ENCODE data around the gene LRP1. TPM values are rescaled to one million over a fixed set of nuclear protein-coding genes. Genes with fewer than 3 reads are reported as not detected.

The LRP1 gene
- total and polyA plus RNA-seq, 5 experiments from 2014 or later, result 0.51 to 6.0 (median 2.7) TPM; not detected in 1

DNA sequence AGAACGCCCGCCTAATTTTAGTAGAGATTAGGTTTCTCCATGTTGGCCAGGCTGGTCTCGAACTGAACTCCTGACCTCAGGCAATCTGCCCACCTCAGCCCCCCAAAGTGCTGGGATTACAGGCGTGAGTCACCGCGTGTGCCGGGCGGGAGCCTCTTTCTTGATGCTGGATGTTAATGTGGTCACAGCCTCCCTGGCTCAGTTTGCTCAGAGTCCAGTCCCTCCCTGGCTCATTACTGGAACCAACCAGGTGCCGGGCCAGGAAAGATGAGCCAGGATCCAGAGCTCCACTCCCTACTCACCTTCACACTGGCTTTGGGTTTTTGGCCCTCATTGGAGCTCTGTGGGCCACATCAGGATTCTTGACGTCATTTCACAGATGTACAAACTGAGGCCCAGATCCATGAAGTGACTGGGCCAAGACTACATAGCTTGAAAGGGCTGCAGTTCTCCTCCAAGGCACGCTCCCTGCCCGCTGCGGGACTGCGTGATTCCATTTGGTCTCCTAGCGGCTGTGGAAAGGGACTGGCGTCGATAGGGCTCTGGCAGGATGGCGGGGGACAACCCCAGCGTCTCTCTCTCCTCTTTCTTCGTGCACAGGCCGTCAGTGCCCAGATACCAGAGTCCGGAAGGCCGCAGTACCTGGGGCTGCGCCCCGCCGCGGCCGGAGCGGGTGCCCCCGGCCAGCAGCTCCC lies 96.1 kb downstream of the LRP1 start:
- peaks cover 37 to 82% (median 65%) of the 10 kb centered on the region in 4 donors for H3K4me1 Mint-ChIP-seq
- H3K4me3 Mint-ChIP-seq, result peak overlapping the region in 3 of 10 donors; percentile 22 to 53 (median 30)
- no peak overlapping the region for H3K27ac Mint-ChIP-seq
- H3K27me3 Mint-ChIP-seq, result peaks cover 42 to 84% (median 62%) of the 10 kb centered on the region in 5 donors
- peaks cover 0 to 2% (median 0%) of the 10 kb centered on the region in 9 donors for H3K9me3 Mint-ChIP-seq
- peaks cover 0 to 6% (median 2%) of the 10 kb centered on the region in 3 donors for H3K36me3 Mint-ChIP-seq
- DNase-seq, result no peak
- POLR2A ChIA-PET, result interaction anchor here (1.1 to 5.7 kb wide), 2 partner anchors 13 to 17 kb away, joined by 3 to 40 read pairs; a partner anchor contains a TSS
- no peak for ATAC-seq

DNA sequence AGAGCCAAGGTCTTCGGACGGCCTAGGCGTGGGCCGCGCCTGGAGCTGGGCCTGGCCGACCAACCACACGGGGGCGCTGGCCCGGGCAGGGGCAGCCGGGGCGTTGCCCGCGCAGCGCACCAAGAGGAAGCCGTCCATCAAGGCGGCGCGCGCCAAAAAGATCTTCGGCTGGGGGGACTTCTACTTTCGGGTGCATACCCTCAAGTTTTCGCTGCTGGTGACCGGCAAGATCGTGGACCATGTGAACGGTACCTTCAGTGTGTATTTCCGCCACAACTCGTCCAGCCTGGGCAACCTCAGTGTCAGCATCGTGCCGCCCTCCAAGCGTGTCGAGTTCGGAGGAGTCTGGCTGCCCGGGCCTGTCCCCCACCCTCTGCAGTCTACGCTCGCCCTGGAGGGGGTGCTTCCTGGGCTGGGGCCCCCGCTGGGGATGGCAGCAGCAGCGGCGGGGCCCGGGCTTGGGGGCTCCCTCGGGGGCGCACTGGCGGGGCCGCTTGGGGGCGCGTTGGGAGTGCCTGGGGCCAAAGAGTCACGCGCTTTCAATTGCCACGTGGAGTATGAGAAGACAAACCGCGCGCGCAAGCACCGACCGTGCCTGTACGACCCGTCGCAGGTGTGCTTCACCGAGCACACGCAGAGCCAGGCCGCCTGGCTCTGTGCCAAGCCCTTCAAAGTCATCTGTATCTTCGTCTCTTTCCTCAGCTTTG lies 96.8 kb downstream of the LRP1 start:
- peak overlapping the region in 6 of 10 donors; percentile 31 to 66 (median 46) for H3K27ac Mint-ChIP-seq

GRCh38 chr12:57225680-57226210 lies 97.5 kb downstream of the LRP1 start:
- peak overlapping the region in 9 of 10 donors; percentile 28 to 79 (median 61) for H3K4me3 Mint-ChIP-seq
- H3K9me3 Mint-ChIP-seq, result peaks cover 0 to 2% (median 0%) of the 10 kb centered on the region in 9 donors
- no peak for DNase-seq
- no peak for ATAC-seq
- H3K36me3 Mint-ChIP-seq, result peaks cover 0 to 6% (median 2%) of the 10 kb centered on the region in 3 donors
- H3K27ac Mint-ChIP-seq, result peak overlapping the region in 3 of 10 donors; percentile 31 to 55 (median 40)
- peaks cover 40 to 85% (median 72%) of the 10 kb centered on the region in 4 donors for H3K4me1 Mint-ChIP-seq
- POLR2A ChIA-PET, result interaction anchor here (0.6 to 5.7 kb wide), 4 partner anchors 12 to 124 kb away, joined by 3 to 40 read pairs (median 6); a partner anchor contains a TSS
- peaks cover 39 to 71% (median 53%) of the 10 kb centered on the region in 5 donors for H3K27me3 Mint-ChIP-seq

More for the DNA sequence above, 96.8 kb downstream of the LRP1 start:
- H3K27me3 Mint-ChIP-seq, result peaks cover 39 to 77% (median 57%) of the 10 kb centered on the region in 5 donors
- peaks cover 0 to 2% (median 0%) of the 10 kb centered on the region in 9 donors for H3K9me3 Mint-ChIP-seq
- peaks cover 37 to 83% (median 69%) of the 10 kb centered on the region in 4 donors for H3K4me1 Mint-ChIP-seq
- H3K36me3 Mint-ChIP-seq, result peaks cover 0 to 6% (median 2%) of the 10 kb centered on the region in 3 donors
- peak overlapping the region in 9 of 10 donors; percentile 28 to 79 (median 61) for H3K4me3 Mint-ChIP-seq
- POLR2A ChIA-PET, result interaction anchor here (1.1 to 5.7 kb wide), 3 partner anchors 13 to 18 kb away, joined by 3 to 40 read pairs (median 6); a partner anchor contains a TSS
- DNase-seq (peak in 9 of 10 donors; percentile 57 to 88 (median 76)), ATAC-seq (peak; percentile 69 to 78)

DNA sequence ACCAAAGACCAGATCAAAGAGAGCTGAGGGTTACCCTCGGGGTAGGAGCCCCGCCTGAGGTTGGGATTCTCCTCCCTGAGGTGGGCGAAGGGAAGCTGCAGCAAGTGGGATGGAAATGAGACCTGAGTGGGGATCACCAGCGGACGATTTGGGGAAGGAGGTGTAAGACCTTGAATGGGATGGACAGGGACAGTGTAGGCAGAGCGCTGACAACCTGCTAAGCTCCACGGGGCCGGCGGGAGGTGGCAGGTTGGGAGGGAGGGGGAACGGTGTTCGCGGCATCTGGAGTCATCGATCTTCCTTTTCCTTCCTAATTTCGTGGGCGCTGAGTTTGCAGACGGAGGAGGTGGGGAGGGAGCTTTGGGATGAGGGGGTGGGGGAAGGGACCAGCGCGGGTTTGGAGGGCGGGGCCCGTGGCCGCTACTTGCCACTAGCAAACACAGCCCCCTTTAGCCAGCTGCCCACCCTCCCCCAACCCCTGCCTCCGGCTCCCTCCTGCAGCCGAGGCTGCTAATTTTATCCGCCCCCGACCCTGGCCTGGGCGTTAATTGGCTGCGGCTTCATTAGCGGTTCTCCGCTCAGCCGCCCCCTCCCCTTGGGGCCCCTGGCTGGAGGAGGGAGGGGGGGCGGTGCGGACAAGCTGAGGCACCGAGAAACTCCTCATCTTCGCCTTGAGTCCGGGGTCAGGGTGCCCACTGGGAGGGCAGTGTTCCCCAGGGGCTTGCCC lies 98.5 kb downstream of the LRP1 start:
- H3K27ac Mint-ChIP-seq, result peak overlapping the region in 1 of 10 donors; percentile 54
- peaks cover 0 to 2% (median 0%) of the 10 kb centered on the region in 9 donors for H3K9me3 Mint-ChIP-seq
- DNase-seq, result no peak
- H3K4me3 Mint-ChIP-seq, result peak overlapping the region in 9 of 10 donors; percentile 40 to 84 (median 61)
- peaks cover 0 to 8% (median 5%) of the 10 kb centered on the region in 3 donors for H3K36me3 Mint-ChIP-seq
- H3K27me3 Mint-ChIP-seq, result peaks cover 33 to 61% (median 44%) of the 10 kb centered on the region in 5 donors
- POLR2A ChIA-PET, result interaction anchor here (0.6 to 5.7 kb wide), 4 partner anchors 11 to 896 kb away, joined by 5 to 40 read pairs (median 6); a partner anchor contains a TSS
- H3K4me1 Mint-ChIP-seq, result peaks cover 35 to 80% (median 71%) of the 10 kb centered on the region in 4 donors
- no peak for ATAC-seq

DNA sequence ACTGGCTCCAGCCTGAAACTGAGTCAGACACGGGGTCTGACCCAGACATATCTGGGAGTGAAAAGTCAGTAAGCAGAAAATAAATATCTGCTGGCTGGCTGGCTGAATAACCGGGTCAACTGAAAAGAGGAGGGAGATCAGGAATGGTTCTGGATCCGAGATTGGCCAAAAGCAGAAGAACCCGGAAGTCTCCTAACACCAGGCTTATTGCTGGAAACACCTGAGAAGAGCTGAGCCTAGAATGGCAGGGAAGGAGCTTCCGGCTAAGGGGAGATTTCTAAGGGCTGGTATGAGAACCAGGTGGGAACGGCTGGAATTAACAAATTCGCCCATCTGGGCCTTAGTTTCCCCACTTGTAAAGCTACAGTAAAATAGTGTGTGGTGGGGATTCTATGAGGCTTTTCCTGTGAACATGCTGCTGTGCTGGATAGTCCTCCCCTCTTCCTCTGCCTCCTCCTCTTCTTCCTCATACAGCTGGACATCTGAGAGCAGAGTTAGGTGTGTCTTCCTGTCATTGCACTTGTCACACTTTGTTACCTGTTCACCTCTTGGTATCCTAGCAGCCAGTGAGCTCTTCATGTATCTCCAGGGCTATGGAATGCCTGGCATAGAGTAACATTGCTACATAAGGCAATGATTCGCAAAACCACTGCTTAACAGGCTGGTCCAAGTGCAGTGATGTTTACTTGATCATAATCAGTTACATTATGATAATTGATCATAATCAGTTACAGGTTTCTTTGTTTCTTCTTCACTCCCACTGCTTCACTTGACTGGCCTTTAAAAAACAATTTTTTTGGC lies 99.2 kb downstream of the LRP1 start:
- POLR2A ChIA-PET, result interaction anchor here (0.6 to 5.7 kb wide), 5 partner anchors 8 to 897 kb away, joined by 5 to 40 read pairs (median 6); partner anchors contain the start of gene NXPH4
- ATAC-seq (no peak), DNase-seq (no peak)
- peaks cover 35 to 74% (median 66%) of the 10 kb centered on the region in 4 donors for H3K4me1 Mint-ChIP-seq
- peak overlapping the region in 5 of 10 donors; percentile 5 to 47 (median 43) for H3K4me3 Mint-ChIP-seq
- H3K27ac Mint-ChIP-seq, result peak overlapping the region in 1 of 10 donors; percentile 40
- peaks cover 0 to 16% (median 6%) of the 10 kb centered on the region in 3 donors for H3K36me3 Mint-ChIP-seq
- peaks cover 28 to 54% (median 37%) of the 10 kb centered on the region in 5 donors for H3K27me3 Mint-ChIP-seq
- peaks cover 0 to 2% (median 0%) of the 10 kb centered on the region in 9 donors for H3K9me3 Mint-ChIP-seq

DNA sequence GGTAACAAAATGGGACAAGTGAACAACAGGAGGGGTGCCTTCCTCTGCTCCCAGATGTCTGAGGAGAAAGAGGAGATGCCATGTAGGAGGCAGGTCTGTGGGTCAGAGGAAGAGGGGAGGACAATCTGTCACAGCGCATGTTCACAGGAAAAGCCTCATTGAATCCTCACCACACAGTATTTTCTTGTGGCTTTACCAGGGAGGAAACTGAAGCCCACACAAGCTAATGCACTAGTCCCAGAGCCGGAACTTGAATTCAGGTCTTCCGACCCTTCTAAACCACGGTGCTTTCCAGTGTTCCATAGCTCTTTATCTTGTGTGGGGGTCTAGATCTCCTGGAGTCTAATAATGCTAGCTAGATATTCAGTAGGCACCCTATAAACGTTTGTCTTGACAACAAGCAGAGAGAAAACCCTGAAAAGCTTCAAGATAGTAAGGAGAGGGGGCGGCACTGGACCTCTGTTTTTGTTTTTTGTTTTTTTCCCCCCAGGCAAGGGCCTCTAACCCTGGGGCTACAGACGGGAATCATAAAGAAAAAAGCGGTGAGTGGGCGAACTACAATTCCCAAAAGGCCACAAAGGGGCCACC lies 100.9 kb downstream of the LRP1 start:
- H3K27me3 Mint-ChIP-seq, result peaks cover 16 to 37% (median 21%) of the 10 kb centered on the region in 5 donors
- peaks cover 0 to 2% (median 0%) of the 10 kb centered on the region in 9 donors for H3K9me3 Mint-ChIP-seq
- ATAC-seq (peak; percentile 9 to 19), DNase-seq (no peak)
- POLR2A ChIA-PET, result interaction anchor here (0.6 to 4.7 kb wide), 8 partner anchors 9 to 1306 kb away, joined by 3 to 37 read pairs (median 4); partner anchors contain the start of gene NXPH4
- peaks cover 28 to 67% (median 57%) of the 10 kb centered on the region in 4 donors for H3K4me1 Mint-ChIP-seq
- peak overlapping the region; percentile 90 to 98 (median 94) for H3K4me3 Mint-ChIP-seq
- H3K36me3 Mint-ChIP-seq, result peaks cover 0 to 28% (median 15%) of the 10 kb centered on the region in 3 donors
- peak overlapping the region; percentile 68 to 95 (median 88) for H3K27ac Mint-ChIP-seq

- peak within 1 kb of the TSS; percentile 90 to 98 (median 94) for H3K4me3 Mint-ChIP-seq
- peaks cover 0 to 34% (median 21%) of the 10 kb centered on the region in 3 donors for H3K36me3 Mint-ChIP-seq
- peak; percentile 79 to 97 (median 90) for DNase-seq
- H3K9me3 Mint-ChIP-seq, result peaks cover 0 to 2% (median 0%) of the 10 kb centered on the region in 9 donors
- POLR2A ChIA-PET, result interaction anchor here (0.6 to 4.7 kb wide), 8 partner anchors 10 to 1306 kb away, joined by 3 to 37 read pairs (median 4); partner anchors contain the start of gene NXPH4
- H3K4me1 Mint-ChIP-seq, result peaks cover 29 to 69% (median 60%) of the 10 kb centered on the region in 4 donors
- ATAC-seq, result peak; percentile 36 to 66
- peaks cover 16 to 33% (median 17%) of the 10 kb centered on the region in 5 donors for H3K27me3 Mint-ChIP-seq
- H3K27ac Mint-ChIP-seq, result peak within 1 kb of the TSS; percentile 68 to 95 (median 88)
These were observed 101.5 kb downstream of the LRP1 start, which contains the start of gene SHMT2 for GRCh38 chr12:57229634-57230380. SHMT2 (plus strand) TSS chr12:57229711; CDS start chr12:57229779, 68 bp downstream.

DNA sequence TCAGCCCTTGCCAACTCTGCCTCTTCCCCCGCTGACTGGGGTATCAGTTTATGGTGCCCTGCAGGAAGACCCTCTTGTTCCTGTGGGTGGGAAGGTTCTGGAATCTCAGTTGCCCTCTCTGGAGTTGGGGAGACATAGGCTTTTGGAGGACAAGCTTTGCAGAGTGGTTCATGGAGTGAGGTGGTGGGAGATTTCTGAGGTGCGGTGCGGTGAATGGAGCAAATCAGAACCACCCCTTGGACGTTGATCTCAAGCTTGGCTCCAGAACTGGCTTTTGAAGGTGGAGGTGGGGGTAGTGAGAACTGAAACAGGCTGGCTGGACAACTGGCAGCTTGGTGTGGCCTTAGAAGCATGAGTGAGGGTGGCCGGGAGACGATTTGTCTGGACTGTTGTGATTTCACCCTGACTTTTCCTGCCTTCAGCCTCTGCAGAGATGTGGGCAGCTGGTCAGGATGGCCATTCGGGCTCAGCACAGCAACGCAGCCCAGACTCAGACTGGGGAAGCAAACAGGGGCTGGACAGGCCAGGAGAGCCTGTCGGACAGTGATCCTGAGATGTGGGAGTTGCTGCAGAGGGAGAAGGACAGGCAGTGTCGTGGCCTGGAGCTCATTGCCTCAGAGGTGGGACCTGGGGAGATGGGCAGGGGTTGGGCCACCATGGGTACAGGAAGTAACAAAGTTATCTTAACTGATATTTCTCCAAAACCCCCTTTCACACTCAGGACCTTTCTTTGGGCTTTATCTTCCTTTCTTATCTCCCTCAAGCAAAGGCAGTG lies 102.3 kb downstream of the LRP1 start:
- H3K9me3 Mint-ChIP-seq, result no peaks in the 10 kb centered on the region
- POLR2A ChIA-PET, result interaction anchor here (0.6 to 4.7 kb wide), 3 partner anchors 10 to 1008 kb away, joined by 3 to 37 read pairs (median 28); partner anchors contain the start of gene NXPH4
- H3K4me1 Mint-ChIP-seq, result peaks cover 27 to 67% (median 54%) of the 10 kb centered on the region in 4 donors
- no peak for ATAC-seq
- H3K4me3 Mint-ChIP-seq, result peak overlapping the region; percentile 90 to 98 (median 94)
- H3K27ac Mint-ChIP-seq, result peak overlapping the region in 6 of 10 donors; percentile 31 to 90 (median 60)
- H3K36me3 Mint-ChIP-seq, result peaks cover 0 to 38% (median 23%) of the 10 kb centered on the region in 3 donors
- DNase-seq, result no peak
- H3K27me3 Mint-ChIP-seq, result peaks cover 12 to 32% (median 14%) of the 10 kb centered on the region in 5 donors

All from naive thymus-derived CD8-positive, alpha-beta T cell (primary cell).